CD4-positive, alpha-beta T cell treated with Interleukin-17A for 4 hours (primary cell): ENCODE measurements around the gene HPN.
"Not testable (repeated sequence)": the region's sequence is repeated elsewhere in the genome, so short reads cannot be mapped to it uniquely, and the experiment has no call there.

ENCODE experiments used
- DNase-seq: peaks from one replicate; pipeline ENCODE4 v3.0.0-alpha.2; 2020; ENCODE audit warnings: mixed read lengths

Gene HPN

GRCh38 chr19:35009424-35010415, 31.8 kb upstream of the HPN start:
- DNase-seq, result no peak

GRCh38 chr19:35011091-35011689, 30.3 kb upstream of the HPN start:
- DNase-seq, result peak; percentile 45

GRCh38 chr19:35011737-35012682, 29.5 kb upstream of the HPN start:
- no peak for DNase-seq

- DNase-seq, result peak; percentile 87
Measured at GRCh38 chr19:35013041-35013819, 28.3 kb upstream of the HPN start.

- peak; percentile 79 for DNase-seq
Measured at GRCh38 chr19:35013820-35014754, 27.4 kb upstream of the HPN start.

GRCh38 chr19:35014774-35015173, 26.7 kb upstream of the HPN start:
- DNase-seq, result not testable (repeated sequence)

GRCh38 chr19:35015270-35015953, 26.1 kb upstream of the HPN start:
- no peak for DNase-seq

- no peak for DNase-seq
Measured at GRCh38 chr19:35015954-35016351, 25.6 kb upstream of the HPN start.

GRCh38 chr19:35017507-35017906, 24.0 kb upstream of the HPN start:
- no peak for DNase-seq

GRCh38 chr19:35018379-35018778, 23.1 kb upstream of the HPN start:
- no peak for DNase-seq

GRCh38 chr19:35019144-35019543, 22.4 kb upstream of the HPN start:
- no peak for DNase-seq

- DNase-seq, result no peak
Measured at GRCh38 chr19:35021016-35021415, 20.5 kb upstream of the HPN start.

GRCh38 chr19:35021596-35021995, 19.9 kb upstream of the HPN start:
- DNase-seq, result no peak

GRCh38 chr19:35022460-35022859, 19.1 kb upstream of the HPN start:
- DNase-seq, result no peak

- DNase-seq, result no peak
Measured at GRCh38 chr19:35023428-35023827, 18.1 kb upstream of the HPN start.

GRCh38 chr19:35024095-35024494, 17.4 kb upstream of the HPN start:
- DNase-seq, result no peak

GRCh38 chr19:35025969-35026368, 15.6 kb upstream of the HPN start:
- DNase-seq, result no peak

- DNase-seq, result no peak
Measured at GRCh38 chr19:35026418-35026817, 15.1 kb upstream of the HPN start.

GRCh38 chr19:35027009-35027408, 14.5 kb upstream of the HPN start:
- DNase-seq, result no peak

- no peak for DNase-seq
Measured at GRCh38 chr19:35027851-35028599, 13.5 kb upstream of the HPN start.
